ENCODE measurements around the gene BUB1.

- no peak for TF ChIP-seq CTCF (IDR thresholded peaks at IDR 0.05; ENCODE audit: low read length)
- no peak for TF ChIP-seq EZH2 (optimal IDR thresholded peaks at IDR 0.05; ENCODE audit: low read depth, low read length)
These were observed 2.8 kb upstream of the BUB1 start for GRCh38 chr2:110680709-110681108.
